BJ (cell line): ENCODE results near the gene HCRT. TPM values are rescaled to one million over a fixed set of nuclear protein-coding genes. Genes with fewer than 3 reads are reported as not detected.
A peak's percentile ranks its signal among the peaks of the same experiment; 100 is the strongest.

Experiments used
- CTCF ChIA-PET: fragments of 350-600 bp; formaldehyde crosslinking; extraction: SDS; loops from one replicate; lab custom pipeline; 2021; ENCODE audit warnings: antibody characterized with exemption, inconsistent platforms; lab: Yijun Ruan, JAX
- POLR2A ChIA-PET: fragments of 300-600 bp; sonication (Branson Sonifier 250); formaldehyde crosslinking; extraction: SDS; loops from one replicate; lab custom pipeline; 2021; ENCODE audit warnings: antibody characterized with exemption; lab: Charles Lee
- DNase-seq: peaks from one replicate; pipeline ENCODE4 v3.0.0-alpha.2; 2011; ENCODE audit warnings: low read depth
- H3K27me3 ChIP-seq: 2 replicates; pipeline ENCODE4 v1.6.0; 2011; ENCODE audit warnings: low read length; ENCODE audit not compliant: control insufficient read depth, insufficient read depth
- H3K36me3 ChIP-seq: 2 replicates; pipeline ENCODE4 v1.5.1; 2011; ENCODE audit warnings: low read length; ENCODE audit not compliant: control insufficient read depth, insufficient read depth
- H3K4me3 ChIP-seq: 2 replicates; pipeline ENCODE4 v1.5.1; 2011; ENCODE audit warnings: low read depth, mild to moderate bottlenecking, control low read depth, low read length
- polyA plus RNA-seq: library from polyadenylated mRNA; depleted of rRNA; stranded (reverse); fragments of >200 nt; gene quantifications from 2 replicates; pipeline ENCODE4 v1.2.3, GENCODE V29; 2011
- TF ChIP-seq, protein P1 (sequence below): IDR thresholded peaks from 2 replicates; pipeline ENCODE4 v1.5.1; 2011; ENCODE audit warnings: low read depth, mild to moderate bottlenecking, control low read depth, inconsistent platforms, low read length, moderate library complexity; ENCODE audit not compliant: insufficient read depth

The HCRT gene
- polyA plus RNA-seq, 1 experiment, result not detected

DNA sequence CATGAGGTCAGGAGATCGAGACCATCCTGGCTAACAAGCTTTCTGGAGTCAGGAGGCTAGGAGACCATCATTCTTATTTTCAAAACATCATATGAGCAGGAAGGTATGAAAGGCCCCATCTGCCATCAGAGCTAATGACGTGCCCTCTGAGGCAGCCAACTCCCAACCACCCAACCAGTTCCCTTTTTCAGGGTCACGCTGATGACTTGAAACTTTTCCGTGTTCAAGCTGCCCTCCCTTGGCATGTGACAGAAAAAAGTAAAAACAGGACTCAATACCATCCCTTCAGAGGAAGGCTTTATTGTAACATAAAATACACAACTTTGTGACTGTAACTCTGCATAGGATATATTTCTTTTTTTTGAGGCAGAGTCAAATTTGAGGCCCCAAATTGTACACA lies 13.6 kb upstream of the HCRT start:
- POLR2A ChIA-PET, result no interaction called here
- no peaks in the 10 kb centered on the region for H3K27me3 ChIP-seq
- H3K4me3 ChIP-seq, result no peak overlapping the region
- TF ChIP-seq, protein P1, sequence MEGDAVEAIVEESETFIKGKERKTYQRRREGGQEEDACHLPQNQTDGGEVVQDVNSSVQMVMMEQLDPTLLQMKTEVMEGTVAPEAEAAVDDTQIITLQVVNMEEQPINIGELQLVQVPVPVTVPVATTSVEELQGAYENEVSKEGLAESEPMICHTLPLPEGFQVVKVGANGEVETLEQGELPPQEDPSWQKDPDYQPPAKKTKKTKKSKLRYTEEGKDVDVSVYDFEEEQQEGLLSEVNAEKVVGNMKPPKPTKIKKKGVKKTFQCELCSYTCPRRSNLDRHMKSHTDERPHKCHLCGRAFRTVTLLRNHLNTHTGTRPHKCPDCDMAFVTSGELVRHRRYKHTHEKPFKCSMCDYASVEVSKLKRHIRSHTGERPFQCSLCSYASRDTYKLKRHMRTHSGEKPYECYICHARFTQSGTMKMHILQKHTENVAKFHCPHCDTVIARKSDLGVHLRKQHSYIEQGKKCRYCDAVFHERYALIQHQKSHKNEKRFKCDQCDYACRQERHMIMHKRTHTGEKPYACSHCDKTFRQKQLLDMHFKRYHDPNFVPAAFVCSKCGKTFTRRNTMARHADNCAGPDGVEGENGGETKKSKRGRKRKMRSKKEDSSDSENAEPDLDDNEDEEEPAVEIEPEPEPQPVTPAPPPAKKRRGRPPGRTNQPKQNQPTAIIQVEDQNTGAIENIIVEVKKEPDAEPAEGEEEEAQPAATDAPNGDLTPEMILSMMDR, result no peak
- DNase-seq, result no peak
- H3K36me3 ChIP-seq, result peaks cover 15% of the 10 kb centered on the region
- CTCF ChIA-PET, result no interaction called here

DNA sequence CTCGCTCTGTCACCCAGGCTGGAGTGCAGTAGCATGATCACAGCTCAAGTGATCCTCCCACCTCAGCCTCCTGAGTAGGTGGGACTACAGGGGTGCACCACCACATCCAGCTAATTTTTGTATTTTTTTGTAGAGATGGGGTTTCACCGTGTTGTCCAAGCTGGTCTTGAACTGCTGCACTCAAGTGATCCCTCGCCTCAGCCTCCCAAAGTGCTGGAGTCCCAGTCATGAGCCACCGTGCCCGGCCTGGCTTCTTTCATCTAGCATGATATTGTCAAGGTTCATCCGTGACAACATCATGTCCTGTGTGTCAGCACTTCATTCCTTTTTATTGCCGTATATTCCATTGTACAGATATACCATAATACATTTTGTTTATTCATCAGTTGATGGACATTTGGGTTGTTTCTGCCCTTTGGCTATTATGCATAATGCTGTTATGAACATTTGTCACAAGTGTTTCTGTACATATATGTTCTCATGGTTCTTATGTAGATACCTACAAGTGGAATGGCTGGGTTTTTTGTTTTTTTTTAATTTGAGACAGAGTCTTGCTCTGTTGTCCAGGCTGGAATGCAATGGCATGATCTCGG lies 12.4 kb upstream of the HCRT start:
- DNase-seq, result no peak
- Histone ChIP-seq H3K27me3 (no peaks in the 10 kb centered on the region), H3K4me3 (no peak overlapping the region), H3K36me3 (peaks cover 14% of the 10 kb centered on the region)
- TF ChIP-seq, protein P1, result no peak
- ChIA-PET CTCF (no interaction called here), POLR2A (no interaction called here)

DNA sequence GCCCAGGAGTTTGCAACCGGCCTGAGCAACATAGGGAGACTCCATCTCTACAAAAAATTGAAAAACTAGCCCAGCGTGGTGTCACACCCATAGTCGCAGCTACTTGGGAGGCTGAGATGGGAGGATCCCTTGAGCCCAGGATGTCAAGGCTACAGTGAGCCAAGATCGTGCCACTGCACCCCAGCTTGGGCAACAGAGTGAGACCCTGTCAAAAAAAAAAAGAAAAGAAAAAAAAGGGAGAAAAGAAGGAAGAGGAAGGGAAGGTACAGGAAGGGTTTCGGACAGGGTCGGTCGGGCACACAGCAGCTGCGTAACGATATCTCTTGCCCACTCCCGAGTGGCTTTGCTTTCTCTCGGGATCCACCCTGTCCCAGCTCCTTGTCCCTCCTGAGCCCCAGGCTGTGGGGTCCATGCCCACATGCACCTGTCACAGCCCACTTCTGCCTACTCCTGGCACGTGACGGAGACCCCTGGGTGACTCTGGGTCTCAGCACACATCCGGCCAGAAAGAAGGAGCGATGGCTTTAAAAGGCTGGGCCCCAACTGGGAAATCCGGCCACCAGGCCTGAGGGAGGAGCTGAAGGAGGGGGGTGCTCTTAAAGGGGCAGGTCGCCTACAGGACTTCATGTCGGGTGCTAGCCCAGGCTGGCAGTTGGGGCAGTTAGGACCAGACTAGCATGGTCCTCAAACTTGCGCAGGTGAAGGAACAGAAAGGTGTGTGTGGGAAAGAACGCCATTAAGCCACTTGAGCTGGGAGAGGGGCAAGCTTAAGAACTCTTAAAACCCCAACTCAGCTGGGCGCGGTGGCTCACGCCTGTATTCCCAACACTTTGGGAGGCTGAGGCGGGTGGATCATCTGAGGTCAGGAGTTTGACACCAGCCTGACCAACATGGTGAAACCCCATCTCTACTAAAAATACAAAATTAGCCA lies 9.0 kb upstream of the HCRT start, which contains the start of gene GHDC:
TSS of gene GHDC (minus strand) at position 526 of the 931 bp plus-strand sequence. CDS start 913 bp downstream, outside the sequence.
- Histone ChIP-seq H3K36me3 (peaks cover 2% of the 10 kb centered on the region; the same call in 1 of the 2 replicates), H3K27me3 (no peaks in the 10 kb centered on the region), H3K4me3 (peak within 1 kb of the TSS; percentile 65)
- ChIA-PET POLR2A (interaction anchor here (0.6 kb wide), 1 partner anchor 349 kb away, joined by 3 read pairs; no protein-coding TSS in a partner anchor), CTCF (interaction anchor here (0.6 to 3.8 kb wide), 3 partner anchors 10 to 286 kb away, joined by 3 to 35 read pairs (median 7); partner anchors contain the start of gene HCRT)
- TF ChIP-seq, protein P1, result no peak
- peak; percentile 28 for DNase-seq

DNA sequence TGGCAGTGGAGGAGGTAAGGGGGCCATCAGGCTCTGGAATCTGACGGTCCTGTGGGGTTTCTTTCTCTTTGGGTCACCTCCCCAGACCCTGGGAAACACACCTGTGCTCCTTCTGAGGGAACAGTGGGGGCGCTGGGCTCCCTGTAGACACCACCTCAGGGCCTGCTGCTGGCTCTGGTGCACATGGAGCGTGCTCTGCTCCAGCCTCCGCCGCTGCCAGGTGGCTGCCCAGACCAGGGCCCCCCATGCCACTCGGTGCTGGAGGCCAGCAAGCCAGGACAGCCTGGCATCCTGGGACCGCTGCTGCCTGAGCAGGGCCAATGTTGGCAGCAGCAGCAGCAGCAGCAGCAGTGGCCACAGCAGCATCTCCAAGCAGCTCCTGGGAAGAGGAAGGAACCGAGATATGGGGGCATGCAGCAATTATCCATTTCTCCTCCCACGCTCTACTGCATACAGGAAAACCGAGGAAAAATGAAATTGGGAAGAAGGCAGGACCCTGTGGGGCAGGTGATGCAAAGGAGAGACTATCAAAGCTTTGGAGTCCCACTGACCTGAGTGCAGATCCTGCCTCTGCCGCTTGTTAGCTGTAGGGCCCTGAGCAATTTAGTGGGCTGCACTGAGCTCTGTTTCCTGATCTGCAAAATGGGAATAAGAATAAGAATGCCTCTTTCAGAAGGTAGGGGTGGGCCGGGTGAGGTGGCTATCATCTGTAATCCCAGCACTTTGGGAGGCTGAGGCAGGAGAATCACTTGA lies 8.1 kb upstream of the HCRT start:
- POLR2A ChIA-PET, result no interaction called here

More for the DNA sequence above, 8.1 kb upstream of the HCRT start:
- DNase-seq, result no peak
- Histone ChIP-seq H3K4me3 (peak overlapping the region; percentile 65), H3K27me3 (no peaks in the 10 kb centered on the region), H3K36me3 (no peaks in the 10 kb centered on the region)
- TF ChIP-seq, protein P1, result no peak
- CTCF ChIA-PET, result interaction anchor here (1.7 to 3.8 kb wide), 2 partner anchors 9 to 29 kb away, joined by 7 to 35 read pairs; partner anchors contain the start of gene HCRT
